GM12891 (cell line): ENCODE measurements around the gene PIGQ.

Source experiments
- DNase-seq: peaks from one replicate; pipeline ENCODE4 v3.0.0; 2011; ENCODE audit warnings: low spot score; ENCODE audit not compliant: insufficient read length
- FAIRE-seq: peaks from 2 replicates; lab custom pipeline; 2011; peaks lifted over from hg19 to GRCh38; lab: Jason Lieb, UNC
- PAX5 ChIP-seq: IDR thresholded peaks from 2 replicates; pipeline ENCODE4 v1.6.1; 2011; ENCODE audit warnings: low read length, moderate library complexity, mild to moderate bottlenecking; ENCODE audit not compliant: insufficient read depth, severe bottlenecking
- POLR2A ChIP-seq: IDR thresholded peaks from 2 replicates; pipeline ENCODE4 v1.6.1; 2011; ENCODE audit warnings: low read depth, low read length, control low read depth
- POLR2AphosphoS5 ChIP-seq: IDR thresholded peaks from 2 replicates; pipeline ENCODE4 v1.6.1; 2011; ENCODE audit warnings: low read depth, low read length, control low read depth
- POU2F2 ChIP-seq: IDR thresholded peaks from 2 replicates; pipeline ENCODE4 v1.6.1; 2011; ENCODE audit warnings: low read depth, mild to moderate bottlenecking, control low read depth, low read length, moderate library complexity
- SPI1 ChIP-seq: IDR thresholded peaks from 2 replicates; pipeline ENCODE4 v1.6.1; 2011; ENCODE audit warnings: low read depth, low read length, control low read depth
- TAF1 ChIP-seq: IDR thresholded peaks from 2 replicates; pipeline ENCODE4 v1.6.1; 2011; ENCODE audit warnings: low read depth, low read length, control low read depth

PIGQ gene

DNA sequence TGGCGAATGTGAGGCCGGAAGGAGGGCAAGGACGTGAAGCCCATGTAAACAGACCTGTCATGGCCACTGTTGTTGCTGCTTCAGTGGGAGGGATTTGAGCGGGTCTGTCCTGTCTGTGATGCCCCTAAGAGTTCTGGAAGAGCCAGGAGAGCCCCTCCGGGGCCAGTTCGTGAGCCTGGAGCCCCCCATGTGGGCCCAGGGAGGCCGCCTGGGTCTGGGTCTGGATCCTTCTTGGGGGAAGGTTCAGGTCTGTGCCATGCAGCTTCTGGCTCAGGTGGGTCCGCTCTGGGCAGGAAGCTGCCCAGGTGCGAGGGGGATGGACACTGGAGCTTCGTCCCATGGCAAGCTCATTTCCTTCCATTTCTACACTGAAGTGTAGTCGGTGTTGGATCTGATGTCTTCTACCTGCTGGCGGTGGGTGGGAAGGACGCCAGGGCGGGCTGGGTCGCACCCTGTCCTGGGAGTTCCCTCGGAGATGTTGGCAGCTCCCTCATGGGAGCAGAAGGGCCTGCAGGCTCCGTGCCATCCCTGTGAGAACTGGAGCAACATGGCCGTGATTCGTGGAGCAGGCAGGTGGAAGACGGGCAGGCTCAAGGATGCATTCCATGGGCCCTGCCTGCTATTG lies 49.8 kb downstream of the PIGQ start:
- TF ChIP-seq POLR2A (no peak), SPI1 (no peak), POLR2AphosphoS5 (no peak), POU2F2 (no peak), PAX5 (no peak), TAF1 (no peak)
- FAIRE-seq (no peak), DNase-seq (no peak)

DNA sequence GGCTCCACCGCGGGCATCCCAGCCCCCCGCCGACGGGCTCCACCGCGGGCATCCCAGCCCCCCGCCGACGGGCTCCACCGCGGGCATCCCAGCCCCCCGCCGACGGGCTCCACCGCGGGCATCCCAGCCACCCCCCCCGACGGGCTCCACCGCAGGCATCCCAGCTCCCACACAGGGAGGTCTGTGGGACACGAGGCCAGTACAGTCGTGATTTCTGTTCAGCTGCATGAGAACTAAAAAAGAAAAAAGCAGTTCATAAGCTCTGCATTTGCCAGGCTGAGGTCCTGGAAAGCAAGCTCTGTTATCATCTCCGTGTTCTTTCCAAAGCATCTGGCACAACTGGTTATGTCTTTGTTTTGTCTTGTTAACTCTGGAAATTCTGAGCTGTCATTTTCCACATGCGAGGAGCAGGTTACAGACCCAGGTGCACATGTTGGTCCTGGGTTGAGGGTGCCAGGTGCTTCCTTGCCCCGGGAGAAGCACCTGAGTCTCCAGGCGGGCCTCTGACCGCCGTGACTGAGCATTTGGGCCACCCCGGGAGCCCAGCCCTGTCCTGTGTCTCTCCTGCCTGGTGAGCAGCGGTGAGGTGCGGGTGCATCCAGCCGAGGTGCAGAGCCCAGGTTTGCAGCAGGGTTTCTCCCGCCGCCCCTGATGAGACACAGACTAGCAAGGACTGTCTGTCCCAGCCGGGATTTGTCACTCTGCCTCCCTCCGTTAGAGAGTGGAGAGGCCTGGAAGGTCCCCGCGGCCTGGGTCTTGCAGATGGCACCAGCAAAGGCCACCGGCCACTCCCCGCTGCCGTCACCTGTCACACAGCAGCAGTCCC lies 51.1 kb downstream of the PIGQ start:
- TF ChIP-seq POU2F2: no peak
- TF ChIP-seq PAX5: no peak
- TF ChIP-seq POLR2AphosphoS5: no peak
- TF ChIP-seq POLR2A: no peak
- no peak for TF ChIP-seq SPI1
- TF ChIP-seq TAF1: no peak

DNA sequence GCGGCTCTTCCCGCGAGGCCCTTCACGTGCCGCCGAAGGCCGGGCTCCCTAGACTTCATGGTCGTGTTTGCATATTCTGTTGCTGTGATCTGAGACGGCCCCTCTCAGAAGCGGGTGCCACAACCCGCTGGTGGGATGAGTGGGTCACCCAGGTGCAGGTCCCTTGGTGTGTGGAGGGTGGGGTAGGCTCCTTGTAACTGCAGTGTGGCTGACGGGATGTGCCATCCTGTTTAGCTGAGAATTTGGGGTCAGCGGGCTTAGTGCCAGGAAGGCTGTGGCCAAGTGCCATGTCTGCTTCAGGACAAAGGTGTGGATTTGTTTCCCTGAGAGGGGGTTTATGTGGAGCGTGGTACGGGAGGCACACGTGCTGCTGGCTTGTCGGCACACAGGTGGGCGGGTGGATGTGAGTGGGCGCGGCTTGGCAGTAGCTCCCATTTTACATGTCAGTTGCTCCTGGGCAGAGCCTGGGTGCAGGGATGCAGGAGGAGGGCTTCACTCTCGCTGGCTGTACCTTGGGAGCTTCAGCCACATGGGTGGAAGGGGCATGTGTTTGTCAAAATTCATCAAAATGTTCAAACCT lies 51.8 kb downstream of the PIGQ start:
- DNase-seq (no peak), FAIRE-seq (no peak)
- TF ChIP-seq TAF1 (no peak), POLR2AphosphoS5 (no peak), POU2F2 (no peak), PAX5 (no peak), POLR2A (no peak), SPI1 (no peak)

More for the DNA sequence above, 51.1 kb downstream of the PIGQ start:
- DNase-seq: no peak
- no peak for FAIRE-seq

DNA sequence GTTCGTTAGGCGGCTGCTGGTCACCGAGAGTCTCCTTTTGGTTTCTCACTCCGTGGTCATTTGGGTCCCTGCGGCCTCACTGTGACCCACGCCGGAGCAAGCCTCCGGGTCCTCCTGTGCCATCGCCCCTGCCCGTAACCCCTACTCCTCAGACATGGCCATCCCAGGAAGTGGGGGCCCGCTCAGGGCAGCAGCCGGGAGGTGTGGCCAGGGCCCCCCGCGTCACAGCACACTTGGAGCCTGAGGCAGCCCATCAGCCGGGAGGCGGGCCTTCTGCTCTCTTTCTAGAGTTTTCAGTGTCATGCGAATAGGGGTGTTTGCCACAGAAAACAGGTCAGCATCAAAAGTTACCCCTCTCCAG lies 53.1 kb downstream of the PIGQ start:
- TF ChIP-seq TAF1 (no peak), POLR2AphosphoS5 (no peak), POLR2A (no peak), PAX5 (no peak), POU2F2 (no peak), SPI1 (no peak)
- DNase-seq (no peak), FAIRE-seq (no peak)

DNA sequence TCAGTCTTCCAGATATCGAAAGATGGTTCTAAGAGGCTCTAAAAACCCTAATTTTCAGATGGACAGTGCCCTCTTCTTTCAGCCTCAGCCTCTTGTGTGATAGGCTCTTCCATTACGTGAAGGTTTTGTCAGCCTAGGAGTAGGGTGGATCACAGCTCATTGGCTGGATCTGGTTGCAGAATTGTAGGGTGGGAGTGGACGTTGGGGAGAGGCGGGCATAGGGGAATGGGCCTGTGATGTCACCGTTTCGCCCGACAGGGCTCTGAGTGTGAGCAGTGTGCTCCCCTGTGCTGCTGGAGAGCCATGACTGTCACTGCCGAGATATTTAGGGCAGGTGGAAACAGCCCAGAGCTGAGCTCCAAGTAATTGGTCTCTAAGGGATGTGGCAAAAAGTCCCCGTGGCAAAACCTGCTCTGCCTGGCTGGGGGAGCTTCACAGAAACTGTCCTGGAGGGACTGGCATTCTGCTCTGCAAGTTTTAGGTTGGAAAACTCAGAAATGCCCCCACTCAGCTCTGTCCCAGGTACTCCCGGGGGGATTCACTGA lies 54.8 kb downstream of the PIGQ start:
- no peak for TF ChIP-seq POLR2AphosphoS5
- FAIRE-seq (no peak), DNase-seq (no peak)

DNA sequence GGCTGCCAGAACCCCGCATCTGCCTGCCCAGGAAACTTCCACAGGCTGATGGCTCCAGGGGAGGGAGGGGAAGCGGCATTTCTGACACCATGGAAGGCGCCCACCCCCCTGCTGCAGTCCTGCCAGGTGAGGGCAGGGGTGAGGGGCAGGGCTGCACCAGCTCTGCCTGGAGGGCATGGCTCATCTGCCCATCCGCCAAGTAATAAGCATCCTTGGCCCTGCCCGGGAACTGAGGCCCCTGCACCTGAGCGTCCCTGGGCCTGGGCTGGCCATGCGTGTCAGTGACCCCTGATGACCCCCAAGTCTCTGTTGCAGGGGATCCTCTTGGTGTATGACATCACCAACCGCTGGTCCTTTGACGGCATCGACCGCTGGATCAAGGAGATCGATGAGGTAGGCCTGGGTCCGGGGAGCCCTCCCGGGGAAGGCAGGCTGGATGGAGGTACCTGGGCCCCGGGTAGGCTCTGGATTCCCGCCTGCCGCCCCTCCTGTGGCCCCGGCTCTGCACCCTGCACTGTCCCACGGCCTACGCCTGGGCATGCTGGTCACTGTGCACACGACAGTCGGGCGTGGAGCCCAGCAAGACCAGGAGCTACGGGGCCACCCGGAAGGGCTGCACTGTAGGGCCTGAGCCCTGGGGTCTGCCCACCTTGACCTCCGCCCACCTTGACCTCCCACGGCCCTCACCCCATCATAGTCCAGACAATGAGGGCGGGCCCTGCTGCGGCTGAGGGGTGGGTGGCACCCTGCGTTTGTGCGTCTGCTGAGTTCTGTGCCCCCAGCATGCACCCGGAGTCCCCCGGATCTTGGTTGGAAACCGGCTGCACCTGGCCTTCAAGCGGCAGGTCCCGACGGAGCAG lies 55.6 kb downstream of the PIGQ start:
- DNase-seq: no peak

DNA sequence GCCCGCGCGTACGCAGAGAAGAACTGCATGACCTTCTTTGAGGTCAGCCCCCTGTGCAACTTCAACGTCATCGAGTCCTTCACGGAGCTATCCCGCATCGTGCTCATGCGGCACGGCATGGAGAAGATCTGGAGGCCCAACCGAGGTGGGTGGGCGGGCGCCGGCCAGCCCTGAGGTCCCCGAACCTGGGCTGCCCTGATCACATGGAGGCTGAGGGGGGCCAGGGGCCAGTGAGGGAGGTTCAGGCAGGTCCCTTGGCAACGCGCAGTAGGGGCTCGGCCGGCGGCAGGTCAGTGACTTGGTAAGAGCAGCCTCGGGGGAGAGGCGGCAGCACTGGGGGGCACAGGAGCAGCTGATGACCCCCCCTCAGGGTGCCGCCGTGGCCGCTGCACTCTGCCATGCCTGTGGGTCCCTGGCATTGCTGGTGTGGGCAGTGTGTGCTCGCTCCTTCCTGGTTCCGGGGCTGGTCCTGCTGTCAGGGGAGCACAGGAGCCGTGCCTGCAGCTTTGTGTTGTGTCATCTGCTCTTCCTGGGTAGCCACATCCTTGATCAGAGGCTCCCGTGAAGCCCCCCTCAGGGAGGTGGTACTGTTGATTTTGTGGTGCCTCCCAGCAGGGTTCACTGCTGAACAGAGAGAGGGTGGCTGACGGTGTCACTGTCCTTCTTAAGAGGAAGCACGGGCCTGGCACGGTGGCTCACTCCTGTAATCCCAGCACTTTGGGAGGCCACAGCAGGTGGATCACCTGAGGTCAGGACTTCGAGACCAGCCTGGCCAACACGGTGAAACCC lies 56.4 kb downstream of the PIGQ start:
- no peak for DNase-seq
- TF ChIP-seq POLR2A (no peak), TAF1 (no peak), POU2F2 (no peak), POLR2AphosphoS5 (no peak), SPI1 (no peak), PAX5 (no peak)
- FAIRE-seq: no peak

More for the DNA sequence above, 55.6 kb downstream of the PIGQ start:
- no peak for FAIRE-seq
- TF ChIP-seq SPI1 (no peak), POLR2AphosphoS5 (no peak)

DNA sequence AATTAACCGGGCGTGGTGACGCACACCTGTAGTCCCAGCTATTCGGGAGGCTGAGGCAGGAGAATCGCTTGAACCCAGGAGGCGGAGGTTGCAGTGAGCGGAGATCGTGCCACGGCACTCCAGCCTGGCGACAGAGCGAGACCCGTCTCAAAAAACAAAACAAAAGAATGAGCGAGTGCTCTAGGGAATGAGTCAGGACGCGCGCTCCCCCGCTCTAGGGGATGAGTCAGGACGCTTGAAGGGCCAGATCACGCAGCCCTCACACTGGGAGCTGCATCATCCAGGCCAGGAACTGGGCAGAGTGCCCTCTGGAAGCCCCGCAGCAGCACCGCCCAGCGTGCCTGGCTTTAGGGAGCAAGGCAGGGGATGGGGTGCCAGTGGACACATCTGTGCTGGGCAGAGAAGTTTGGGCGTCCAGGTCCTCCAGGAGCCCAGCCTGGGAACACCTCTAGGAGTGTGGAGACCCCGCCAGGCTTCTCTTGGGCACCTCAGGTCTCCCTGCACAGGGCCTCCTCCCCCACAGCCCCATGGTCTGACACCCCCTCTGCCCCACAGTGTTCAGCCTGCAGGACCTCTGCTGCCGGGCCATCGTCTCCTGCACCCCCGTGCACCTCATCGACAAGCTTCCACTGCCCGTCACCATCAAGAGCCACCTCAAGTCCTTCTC lies 57.2 kb downstream of the PIGQ start:
- FAIRE-seq: no peak
- DNase-seq: no peak
- no peak for TF ChIP-seq POLR2AphosphoS5
- TF ChIP-seq SPI1: no peak
- no peak for TF ChIP-seq POLR2A
- TF ChIP-seq PAX5: no peak
- no peak for TF ChIP-seq TAF1
- no peak for TF ChIP-seq POU2F2
